ENCODE results near the gene CDC42BPB.

CDC42BPB gene

DNA sequence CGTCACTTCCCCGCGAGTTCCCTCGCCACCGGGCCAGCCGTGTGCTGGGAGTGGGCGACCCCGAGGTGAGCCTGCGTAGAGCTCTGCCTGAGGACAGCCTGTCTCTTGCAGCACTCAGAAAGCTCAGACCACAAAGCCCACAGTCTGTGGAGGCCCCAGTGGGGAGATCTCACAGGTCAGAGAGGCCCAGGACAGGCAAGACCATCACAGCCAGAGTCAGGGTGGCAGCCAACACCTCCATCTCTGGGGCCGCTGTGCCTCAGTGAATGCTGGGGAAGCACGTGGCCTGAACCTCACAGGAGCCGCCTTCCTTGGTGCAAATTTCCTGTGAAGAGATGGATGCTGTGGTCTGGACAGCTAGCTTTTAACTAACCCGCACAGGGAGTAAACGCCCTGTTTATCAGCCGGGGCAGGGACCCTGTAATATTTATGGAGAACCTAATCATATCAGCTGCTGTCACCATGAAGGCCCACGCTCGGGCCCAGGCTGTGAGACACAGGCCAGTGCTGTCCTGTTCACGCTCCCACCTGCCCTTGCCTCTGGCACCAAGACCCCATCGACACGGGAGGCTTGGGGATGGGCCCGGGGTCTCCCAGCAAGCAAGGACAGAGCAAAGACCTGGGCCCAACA lies 56.9 kb downstream of the CDC42BPB start:
- Histone ChIP-seq H3K9me3 (no peaks in the 10 kb centered on the region), H3K4me3 (ENCODE audit: low read depth, low read length) (no peak overlapping the region), H3K36me3 (peaks cover 10% of the 10 kb centered on the region)

DNA sequence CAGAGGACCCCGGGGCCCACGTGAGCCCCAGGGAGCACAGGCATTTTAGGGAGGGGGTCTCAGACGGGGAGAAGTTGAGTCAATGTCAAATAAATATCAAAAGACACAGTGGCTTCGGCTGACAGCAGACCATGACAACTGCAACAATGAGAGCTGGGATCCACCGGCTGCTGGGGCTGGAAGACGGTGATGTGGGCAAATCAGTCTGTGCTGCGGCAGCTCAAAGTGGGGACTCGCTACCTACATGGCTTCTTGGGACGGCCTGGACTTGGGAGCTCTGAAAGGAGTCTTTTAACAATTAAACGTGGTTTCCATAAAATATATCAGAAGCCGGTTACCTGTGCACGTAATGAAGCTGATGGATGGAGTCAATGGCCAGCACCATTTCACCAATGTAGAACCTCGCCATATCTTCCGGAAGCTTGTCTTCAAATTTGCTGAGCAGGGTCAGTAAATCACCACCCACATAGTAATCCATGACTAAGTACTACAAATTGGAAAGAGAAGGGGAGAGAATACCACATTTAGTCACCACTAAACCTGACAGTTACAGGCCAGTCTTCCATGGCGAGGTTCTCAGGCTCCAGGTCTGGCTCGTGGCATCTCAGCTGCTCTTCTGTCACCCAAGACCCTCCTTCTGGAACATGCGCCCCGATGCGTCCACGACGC lies 58.0 kb downstream of the CDC42BPB start:
- H3K36me3 ChIP-seq, result peaks cover 13% of the 10 kb centered on the region

More for the DNA sequence above, 56.9 kb downstream of the CDC42BPB start:
- H3K4me1 ChIP-seq, result no peaks in the 10 kb centered on the region
- no peak for DNase-seq
- TF ChIP-seq, protein P1, sequence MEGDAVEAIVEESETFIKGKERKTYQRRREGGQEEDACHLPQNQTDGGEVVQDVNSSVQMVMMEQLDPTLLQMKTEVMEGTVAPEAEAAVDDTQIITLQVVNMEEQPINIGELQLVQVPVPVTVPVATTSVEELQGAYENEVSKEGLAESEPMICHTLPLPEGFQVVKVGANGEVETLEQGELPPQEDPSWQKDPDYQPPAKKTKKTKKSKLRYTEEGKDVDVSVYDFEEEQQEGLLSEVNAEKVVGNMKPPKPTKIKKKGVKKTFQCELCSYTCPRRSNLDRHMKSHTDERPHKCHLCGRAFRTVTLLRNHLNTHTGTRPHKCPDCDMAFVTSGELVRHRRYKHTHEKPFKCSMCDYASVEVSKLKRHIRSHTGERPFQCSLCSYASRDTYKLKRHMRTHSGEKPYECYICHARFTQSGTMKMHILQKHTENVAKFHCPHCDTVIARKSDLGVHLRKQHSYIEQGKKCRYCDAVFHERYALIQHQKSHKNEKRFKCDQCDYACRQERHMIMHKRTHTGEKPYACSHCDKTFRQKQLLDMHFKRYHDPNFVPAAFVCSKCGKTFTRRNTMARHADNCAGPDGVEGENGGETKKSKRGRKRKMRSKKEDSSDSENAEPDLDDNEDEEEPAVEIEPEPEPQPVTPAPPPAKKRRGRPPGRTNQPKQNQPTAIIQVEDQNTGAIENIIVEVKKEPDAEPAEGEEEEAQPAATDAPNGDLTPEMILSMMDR (IDR thresholded peaks at IDR 0.05; ENCODE audit: low read depth, low read length), result no peak
- no peaks in the 10 kb centered on the region for H3K27me3 ChIP-seq

DNA sequence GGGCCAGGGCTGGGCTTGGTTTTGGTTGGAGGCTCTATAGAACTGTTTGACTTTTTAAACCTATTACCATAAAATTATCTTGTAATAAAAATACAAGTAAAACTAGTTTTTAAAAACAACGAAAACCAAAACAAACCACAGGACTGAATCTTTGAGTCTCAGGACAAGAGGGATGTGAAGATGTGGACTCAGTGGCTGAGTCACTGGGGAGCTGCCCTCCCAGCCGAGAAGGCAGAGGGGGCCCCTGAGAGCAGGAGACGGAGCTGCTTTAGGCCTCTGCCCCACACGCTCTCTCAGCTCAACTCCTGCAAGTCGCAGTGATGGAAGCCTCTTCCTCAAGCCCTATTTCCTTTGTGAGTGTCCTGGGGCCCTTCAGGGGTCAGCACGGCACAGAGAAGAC lies 59.0 kb downstream of the CDC42BPB start:
- TF ChIP-seq, protein P1 (IDR thresholded peaks at IDR 0.05; ENCODE audit: low read depth, low read length), result no peak
- DNase-seq, result no peak
- Histone ChIP-seq H3K4me1 (no peaks in the 10 kb centered on the region), H3K27me3 (no peaks in the 10 kb centered on the region), H3K36me3 (peaks cover 13% of the 10 kb centered on the region), H3K9me3 (no peaks in the 10 kb centered on the region), H3K4me3 (ENCODE audit: low read depth, low read length) (no peak overlapping the region)

More for the DNA sequence above, 58.0 kb downstream of the CDC42BPB start:
- Histone ChIP-seq H3K4me3 (ENCODE audit: low read depth, low read length) (no peak overlapping the region), H3K9me3 (no peaks in the 10 kb centered on the region), H3K4me1 (no peaks in the 10 kb centered on the region), H3K27me3 (no peaks in the 10 kb centered on the region)
- TF ChIP-seq, protein P1 (IDR thresholded peaks at IDR 0.05; ENCODE audit: low read depth, low read length), result no peak
- DNase-seq, result no peak

DNA sequence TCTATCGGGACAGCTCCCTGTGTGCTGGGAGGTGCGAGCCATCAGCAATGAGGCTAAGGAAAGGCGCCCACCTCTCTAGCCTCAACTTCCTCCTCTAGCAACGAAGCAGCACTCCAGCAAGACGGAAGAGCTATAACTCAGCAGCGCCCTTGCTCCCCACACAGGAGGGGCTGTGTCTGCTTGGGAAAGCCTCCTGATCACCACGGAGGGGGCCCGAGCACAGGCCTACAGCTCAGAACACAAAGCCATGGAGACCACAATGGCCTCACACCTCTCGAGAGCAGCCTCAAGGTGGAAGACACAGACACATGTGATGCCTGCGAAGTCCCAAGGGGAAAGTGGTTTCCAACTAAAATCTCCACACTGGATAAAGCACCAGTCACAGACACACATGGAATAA lies 60.4 kb downstream of the CDC42BPB start:
- Histone ChIP-seq H3K4me3 (ENCODE audit: low read depth, low read length) (no peak overlapping the region), H3K4me1 (no peaks in the 10 kb centered on the region), H3K27me3 (no peaks in the 10 kb centered on the region), H3K36me3 (peaks cover 17% of the 10 kb centered on the region), H3K9me3 (no peaks in the 10 kb centered on the region)
- DNase-seq, result no peak
- TF ChIP-seq, protein P1 (IDR thresholded peaks at IDR 0.05; ENCODE audit: low read depth, low read length), result no peak

DNA sequence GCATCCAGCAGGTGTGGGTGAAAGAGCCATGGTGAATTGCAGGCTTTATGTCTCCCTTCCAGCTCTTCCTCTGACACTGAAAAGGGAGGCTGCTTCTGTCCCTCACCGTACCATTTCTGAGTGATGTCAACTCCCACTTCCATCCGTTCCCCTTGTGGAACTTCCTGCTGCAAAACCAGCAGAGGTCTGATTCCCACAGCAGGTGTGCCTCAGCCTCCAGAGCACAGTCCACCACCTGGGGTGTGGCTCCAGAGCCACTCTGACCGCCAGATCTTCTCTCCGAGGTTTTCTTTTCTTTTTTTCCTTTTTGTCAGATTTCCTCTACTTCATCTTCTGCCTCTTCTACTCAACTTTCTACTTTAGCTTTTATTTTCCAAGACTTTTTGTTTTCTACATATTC lies 62.7 kb downstream of the CDC42BPB start:
- DNase-seq, result no peak
- Histone ChIP-seq H3K36me3 (peaks cover 23% of the 10 kb centered on the region), H3K4me1 (no peaks in the 10 kb centered on the region), H3K27me3 (no peaks in the 10 kb centered on the region), H3K4me3 (ENCODE audit: low read depth, low read length) (no peak overlapping the region), H3K9me3 (no peaks in the 10 kb centered on the region)
- TF ChIP-seq, protein P1 (IDR thresholded peaks at IDR 0.05; ENCODE audit: low read depth, low read length), result no peak

DNA sequence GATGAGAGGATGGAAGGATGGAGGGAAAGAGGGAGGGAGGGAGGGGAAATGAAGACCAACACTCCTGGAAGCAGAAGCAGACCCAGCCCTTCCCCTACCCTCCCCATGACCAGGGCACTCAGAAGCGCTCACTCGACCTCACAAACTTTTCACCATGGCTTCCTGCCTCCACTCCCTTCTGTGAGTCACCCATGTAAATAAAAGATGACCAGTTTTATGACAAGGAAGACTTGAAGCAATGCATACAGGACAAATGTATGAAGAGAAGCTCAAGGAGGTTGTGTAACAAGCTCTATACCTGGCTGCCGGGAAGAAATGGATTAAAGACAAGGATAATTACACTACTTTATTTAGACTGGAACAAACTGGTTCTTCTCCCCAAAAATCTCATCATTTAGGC lies 63.8 kb downstream of the CDC42BPB start:
- DNase-seq, result no peak

More for the DNA sequence above, 63.8 kb downstream of the CDC42BPB start:
- peaks cover 30% of the 10 kb centered on the region for H3K36me3 ChIP-seq
- H3K4me3 ChIP-seq (ENCODE audit: low read depth, low read length), result no peak overlapping the region
- TF ChIP-seq, protein P1 (IDR thresholded peaks at IDR 0.05; ENCODE audit: low read depth, low read length), result no peak
- H3K9me3 ChIP-seq, result no peaks in the 10 kb centered on the region
- no peaks in the 10 kb centered on the region for H3K27me3 ChIP-seq
- H3K4me1 ChIP-seq, result no peaks in the 10 kb centered on the region
